Right lobe of liver (tissue), 6 donors: ENCODE measurements around the gene DBN1. TPM values are rescaled to one million over a fixed set of nuclear protein-coding genes. Genes with fewer than 3 reads are reported as not detected.
A peak's percentile ranks its signal among the peaks of the same experiment; 100 is the strongest.

ENCODE experiments used
- ATAC-seq, 4 donors: fragments of 200-7000 bp; cut with Tn5 transposase; one replicate each; pipeline ENCODE4 v1.9.1; 2020; ENCODE audit warnings: mild to moderate bottlenecking in 4 of 4, moderate library complexity in 4 of 4
- DNase-seq, 3 donors: peaks; one replicate each; pipeline ENCODE4 v3.0.0-alpha.2; 2020
- H3K27ac ChIP-seq, 3 donors: fragments of 200-600 bp; one replicate each; pipeline ENCODE4 v1.8.0; 2022
- H3K27me3 ChIP-seq, 2 donors: fragments of 200-600 bp; one replicate each; pipeline ENCODE4 v1.8.0; 2022
- H3K36me3 ChIP-seq, 4 donors: fragments of 200-600 bp; sonication (generic) in 1 of 4; one replicate each; pipeline versions ENCODE4 v1.5.1 to v1.8.0; 2017 to 2022; ENCODE audit warnings: control low read depth in 1 of 4
- H3K4me1 ChIP-seq, 4 donors: fragments of 200-600 bp; sonication (generic) in 1 of 4; one replicate each; pipeline versions ENCODE4 v1.5.1 to v1.8.0; 2017 to 2022; ENCODE audit warnings: control low read depth in 1 of 4
- H3K4me3 ChIP-seq, 3 donors: fragments of 200-600 bp; one replicate each; pipeline ENCODE4 v1.8.0; 2022
- H3K9me3 ChIP-seq, 4 donors: fragments of 200-600 bp; sonication (generic) in 1 of 4; one replicate each; pipeline versions ENCODE4 v1.5.1 to v1.8.0; 2017 to 2022; ENCODE audit warnings: control low read depth in 1 of 4
- POLR2A ChIP-seq: fragments of 450-650 bp; IDR thresholded peaks from one replicate; pipeline ENCODE4 v1.6.1; 2017; ENCODE audit warnings: antibody characterized with exemption, mild to moderate bottlenecking
- WGBS: methylation state at CpG from one replicate; pipeline ENCODE4 v1.1.6; 2018; ENCODE audit warnings: low coverage, low lambda C conversion rate; ENCODE audit not compliant: insufficient coverage; ENCODE audit errors: missing lambda C conversion rate; 5-methylcytosine and 5-hydroxymethylcytosine counted together
- intact Hi-C, 2 donors: fragments of 100-400 bp; cut with DNase I; formaldehyde crosslinking; loops; one replicate each; pipeline versions ENCODE4 v1.11.2 to v1.14.1; 2022
- total RNA-seq, 6 experiments: library from RNA; depleted of rRNA in 2 of 6; stranded (reverse); fragments of >200 nt in 2 of 6; fragmentation: NEBNext Ultra II Directional in 3 of 6; extraction: Animal tissue kit (Norgen Biotek cat#: 25700) in 3 of 6; gene quantifications; one replicate each; pipeline versions ENCODE4 v1.1.0 to v1.2.4, GENCODE V29; 2016 to 2023
- TF ChIP-seq, protein P1 (sequence below), 4 donors: fragments of 200-600 bp in 3 of 4; fragments of 450-650 bp in 1 of 4; IDR thresholded peaks; one replicate each; pipeline versions ENCODE4 v1.5.1 to v1.8.0; 2016 to 2022; ENCODE audit warnings: antibody characterized with exemption in 4 of 4, mild to moderate bottlenecking in 2 of 4
- donor health status: DM: no; HTN: yes; CAD: no.
- donor health status: DM: no; HTN: no; CAD: no.
- donor health status: DM: no; HTN: no; CAD: no.
- donor health status: DM: no; HTN: yes; CAD: no.
- donor health status: DM: no; HTN: yes; CAD: no.

DBN1 gene
- total RNA-seq, 6 experiments from 2014 or later: 1.1 to 4.6 (median 3.1) TPM

DNA sequence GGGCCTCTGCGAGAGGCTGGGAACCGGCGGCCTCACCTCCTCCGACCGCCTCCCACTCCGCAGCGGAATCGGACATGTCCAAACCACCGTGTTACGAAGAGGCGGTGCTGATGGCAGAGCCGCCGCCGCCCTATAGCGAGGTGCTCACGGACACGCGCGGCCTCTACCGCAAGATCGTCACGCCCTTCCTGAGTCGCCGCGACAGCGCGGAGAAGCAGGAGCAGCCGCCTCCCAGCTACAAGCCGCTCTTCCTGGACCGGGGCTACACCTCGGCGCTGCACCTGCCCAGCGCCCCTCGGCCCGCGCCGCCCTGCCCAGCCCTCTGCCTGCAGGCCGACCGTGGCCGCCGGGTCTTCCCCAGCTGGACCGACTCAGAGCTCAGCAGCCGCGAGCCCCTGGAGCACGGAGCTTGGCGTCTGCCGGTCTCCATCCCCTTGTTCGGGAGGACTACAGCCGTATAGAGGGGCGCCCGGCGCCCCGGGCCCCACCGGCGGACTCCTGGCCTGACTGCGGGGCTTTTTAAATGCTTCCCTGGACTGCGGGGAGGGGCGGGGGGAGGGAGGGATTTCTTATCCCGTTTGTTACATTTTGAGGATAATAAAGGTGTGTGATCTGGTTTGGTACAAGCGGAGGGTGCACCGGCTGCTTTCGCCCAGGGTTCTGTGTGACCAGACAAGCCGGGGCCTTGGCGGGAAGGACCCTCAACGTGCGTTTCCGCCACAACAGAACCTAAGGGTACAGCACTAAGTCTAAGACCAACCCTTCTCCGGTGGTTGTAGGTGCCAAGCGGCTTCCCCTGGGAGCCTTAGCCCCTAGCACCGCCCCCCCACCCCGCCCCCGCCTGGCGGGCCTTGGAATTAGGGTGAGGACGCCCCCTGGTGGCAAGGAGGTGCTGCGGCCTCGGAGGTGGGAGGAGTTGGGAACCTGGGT, 17.5 kb downstream of the DBN1 start:
- ATAC-seq: peak; percentile 62 to 65 (median 64)
- DNase-seq: peak; percentile 91 to 93 (median 92)
- Histone ChIP-seq H3K4me3 (peak overlapping the region; percentile 62 to 73 (median 66)), H3K27ac (peak overlapping the region; percentile 36 to 65 (median 64)), H3K36me3 (no peaks in the 10 kb centered on the region), H3K27me3 (no peaks in the 10 kb centered on the region), H3K9me3 (no peaks in the 10 kb centered on the region), H3K4me1 (peaks cover 0 to 10% (median 3%) of the 10 kb centered on the region in 4 donors)
- WGBS: 0% methylated on average over 17 of the region's 76 CpGs
- no peak for TF ChIP-seq POLR2A
- TF ChIP-seq, protein P1, sequence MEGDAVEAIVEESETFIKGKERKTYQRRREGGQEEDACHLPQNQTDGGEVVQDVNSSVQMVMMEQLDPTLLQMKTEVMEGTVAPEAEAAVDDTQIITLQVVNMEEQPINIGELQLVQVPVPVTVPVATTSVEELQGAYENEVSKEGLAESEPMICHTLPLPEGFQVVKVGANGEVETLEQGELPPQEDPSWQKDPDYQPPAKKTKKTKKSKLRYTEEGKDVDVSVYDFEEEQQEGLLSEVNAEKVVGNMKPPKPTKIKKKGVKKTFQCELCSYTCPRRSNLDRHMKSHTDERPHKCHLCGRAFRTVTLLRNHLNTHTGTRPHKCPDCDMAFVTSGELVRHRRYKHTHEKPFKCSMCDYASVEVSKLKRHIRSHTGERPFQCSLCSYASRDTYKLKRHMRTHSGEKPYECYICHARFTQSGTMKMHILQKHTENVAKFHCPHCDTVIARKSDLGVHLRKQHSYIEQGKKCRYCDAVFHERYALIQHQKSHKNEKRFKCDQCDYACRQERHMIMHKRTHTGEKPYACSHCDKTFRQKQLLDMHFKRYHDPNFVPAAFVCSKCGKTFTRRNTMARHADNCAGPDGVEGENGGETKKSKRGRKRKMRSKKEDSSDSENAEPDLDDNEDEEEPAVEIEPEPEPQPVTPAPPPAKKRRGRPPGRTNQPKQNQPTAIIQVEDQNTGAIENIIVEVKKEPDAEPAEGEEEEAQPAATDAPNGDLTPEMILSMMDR (IDR thresholded peaks at IDR 0.05): peak; percentile 78 to 96 (median 91)
- intact Hi-C loops: loop anchor here in 1 of 2 donors (10.0 kb wide), 1 partner anchor 141 kb away; the partner anchor contains the start of gene MXD3

DNA sequence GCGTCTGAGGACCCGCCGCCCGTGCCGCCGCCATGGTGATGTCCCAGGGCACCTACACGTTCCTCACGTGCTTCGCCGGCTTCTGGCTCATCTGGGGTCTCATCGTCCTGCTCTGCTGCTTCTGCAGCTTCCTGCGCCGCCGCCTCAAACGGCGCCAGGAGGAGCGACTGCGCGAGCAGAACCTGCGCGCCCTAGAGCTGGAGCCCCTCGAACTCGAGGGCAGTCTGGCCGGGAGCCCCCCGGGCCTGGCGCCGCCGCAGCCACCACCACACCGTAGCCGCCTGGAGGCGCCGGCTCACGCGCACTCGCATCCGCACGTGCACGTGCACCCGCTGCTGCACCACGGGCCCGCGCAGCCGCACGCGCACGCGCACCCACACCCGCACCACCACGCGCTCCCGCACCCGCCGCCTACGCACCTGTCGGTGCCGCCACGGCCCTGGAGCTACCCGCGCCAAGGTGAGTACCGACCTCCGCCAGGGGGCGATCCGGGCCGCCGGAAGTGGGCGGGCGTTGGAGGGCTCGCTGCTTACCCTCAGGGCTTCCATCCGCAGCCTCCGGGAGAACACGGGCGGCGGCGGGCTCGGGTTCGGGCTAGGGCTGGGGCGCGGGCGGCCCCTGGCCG, 18.3 kb downstream of the DBN1 start:
- DNase-seq: peak; percentile 88 to 91 (median 90)
- H3K27ac ChIP-seq: peak overlapping the region; percentile 36 to 65 (median 64)
- H3K4me1 ChIP-seq: peaks cover 0 to 10% (median 3%) of the 10 kb centered on the region in 4 donors
- intact Hi-C loops: loop anchor here in 1 of 2 donors (10.0 kb wide), 1 partner anchor 140 kb away; the partner anchor contains the start of gene MXD3
- peak; percentile 60 to 72 (median 63) for ATAC-seq
- H3K4me3 ChIP-seq: peak overlapping the region; percentile 62 to 73 (median 66)
- H3K27me3 ChIP-seq: no peaks in the 10 kb centered on the region
- TF ChIP-seq, protein P1 (IDR thresholded peaks at IDR 0.05): peak; percentile 74 to 80 (median 76)
- peak; percentile 68 for TF ChIP-seq POLR2A
- no peaks in the 10 kb centered on the region for H3K36me3 ChIP-seq
- H3K9me3 ChIP-seq: no peaks in the 10 kb centered on the region
- WGBS: 0% methylated on average over 10 of the region's 80 CpGs

GRCh38 chr5:177454397-177455035, 18.9 kb downstream of the DBN1 start:
- Histone ChIP-seq H3K36me3 (no peaks in the 10 kb centered on the region), H3K4me1 (peaks cover 0 to 10% (median 3%) of the 10 kb centered on the region in 4 donors), H3K9me3 (no peaks in the 10 kb centered on the region), H3K27ac (peak overlapping the region; percentile 36 to 65 (median 64)), H3K27me3 (no peaks in the 10 kb centered on the region), H3K4me3 (peak overlapping the region; percentile 62 to 73 (median 66))
- no CpG with 5 or more reads among the region's 84 CpGs for WGBS
- TF ChIP-seq, protein P1 (IDR thresholded peaks at IDR 0.05): peak; percentile 92 to 99 (median 94)
- TF ChIP-seq POLR2A: no peak
- intact Hi-C loops: loop anchor here (5.0 to 10.0 kb wide), 3 partner anchors 57 to 140 kb away; partner anchors contain the start of gene MXD3 (in 1 of the 2)
- DNase-seq (peak; percentile 92 to 94 (median 93)), ATAC-seq (peak; percentile 70 to 83 (median 75))

DNA sequence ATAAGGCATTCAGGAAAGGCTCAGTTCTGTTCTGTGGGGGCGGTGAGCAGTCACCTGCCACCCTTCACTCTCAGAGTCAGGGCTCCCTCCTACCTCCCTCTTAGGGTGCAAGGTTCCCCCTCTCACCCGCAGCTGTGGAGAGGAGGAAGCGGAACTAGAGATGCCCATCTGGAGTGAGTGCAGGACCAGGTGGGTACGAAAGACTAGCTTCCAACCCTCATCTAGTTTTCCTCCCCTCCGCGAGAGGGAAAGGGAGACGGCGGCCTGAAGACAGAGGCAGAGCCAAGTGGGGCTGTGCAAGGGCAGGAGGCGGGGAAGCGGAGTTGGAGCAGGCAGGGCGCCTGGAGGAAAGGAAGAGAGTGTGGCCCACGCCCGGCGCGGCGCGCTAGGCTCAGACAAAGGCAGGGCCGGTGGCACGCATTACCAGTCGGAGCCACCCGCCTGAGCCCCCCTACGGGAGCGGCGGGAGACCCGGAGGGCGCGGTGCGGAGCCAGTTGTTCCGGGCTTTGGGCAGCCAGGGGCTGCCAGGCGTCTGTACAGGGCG, 19.5 kb downstream of the DBN1 start:
- WGBS: 18% methylated on average over 17 of the region's 31 CpGs
- intact Hi-C loops: loop anchor here (5.0 to 10.0 kb wide), 3 partner anchors 57 to 139 kb away; partner anchors contain the start of gene MXD3 (in 1 of the 2)
- DNase-seq: peak in 2 of 3 donors; percentile 50 to 66
- no peaks in the 10 kb centered on the region for H3K27me3 ChIP-seq
- no peak for TF ChIP-seq POLR2A
- H3K36me3 ChIP-seq: no peaks in the 10 kb centered on the region
- ATAC-seq: peak in 1 of 4 donors; percentile 1
- peak overlapping the region in 1 of 3 donors; percentile 64 for H3K27ac ChIP-seq
- peaks cover 0 to 10% (median 3%) of the 10 kb centered on the region in 4 donors for H3K4me1 ChIP-seq
- peak overlapping the region; percentile 31 to 66 (median 62) for H3K4me3 ChIP-seq
- H3K9me3 ChIP-seq: no peaks in the 10 kb centered on the region
